ENCODE measurements around the gene NLRP10.

NLRP10 gene

DNA sequence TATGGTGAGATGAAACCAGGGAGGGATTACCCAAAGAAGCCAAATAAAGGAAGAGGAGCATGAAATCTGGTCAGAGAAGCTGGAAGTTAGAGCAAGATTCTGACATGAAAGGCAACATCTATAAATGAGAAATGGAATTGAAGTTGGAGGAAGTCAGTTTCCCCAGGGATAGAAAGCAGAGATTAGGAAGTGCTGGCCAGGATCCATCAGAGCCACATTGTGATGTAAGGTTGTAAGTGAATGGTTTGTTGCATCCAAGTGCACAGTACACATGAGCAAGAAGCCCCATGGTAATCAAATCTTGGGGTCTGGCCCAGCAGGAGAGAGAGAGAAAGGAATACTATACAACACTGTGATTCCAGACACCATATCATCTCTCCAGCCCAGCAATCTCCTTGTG is 6.6 kb upstream of the NLRP10 start:
- DNase-seq: no peak

DNA sequence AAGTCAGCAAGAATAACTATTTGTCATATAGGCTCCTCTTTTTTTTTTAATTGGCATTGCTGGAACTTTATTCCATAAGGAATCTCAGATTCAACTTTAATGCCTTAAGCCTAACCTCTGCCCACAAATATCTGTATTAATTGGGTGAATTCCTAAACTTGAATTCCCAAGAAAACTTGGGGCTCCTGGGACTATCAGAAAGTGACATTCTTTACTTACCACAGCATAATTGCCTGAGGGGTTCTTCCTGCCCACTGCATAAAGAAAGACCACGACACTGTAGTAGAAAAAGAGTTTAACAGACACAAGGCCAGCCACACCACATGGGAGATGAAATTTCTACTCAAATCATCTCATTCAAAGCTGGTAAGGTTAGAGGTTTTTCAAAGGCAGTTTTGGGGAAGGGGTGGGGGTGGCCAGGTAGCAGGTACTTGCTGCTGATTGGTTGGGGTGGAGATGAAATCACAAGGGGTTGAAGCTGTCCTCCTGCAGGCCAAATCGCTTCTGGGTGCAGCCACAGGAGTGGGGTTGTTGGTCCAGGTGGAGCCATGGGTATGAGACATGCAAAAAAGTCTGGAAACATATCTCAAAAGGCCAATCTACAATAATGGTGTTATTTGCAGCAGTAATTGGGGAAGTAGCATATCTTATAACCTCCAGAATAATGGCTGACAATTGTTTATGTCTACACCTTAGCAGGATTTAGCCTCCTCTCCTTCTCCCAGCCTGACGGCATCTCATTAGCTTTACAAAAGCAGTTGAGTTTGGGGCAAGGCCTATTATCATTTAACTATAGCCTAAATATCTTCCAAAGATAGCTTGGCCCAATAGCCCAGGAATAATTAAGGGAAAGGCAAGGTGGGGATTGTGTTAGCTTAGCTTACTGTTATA is 4.8 kb upstream of the NLRP10 start:
- DNase-seq: no peak

DNA sequence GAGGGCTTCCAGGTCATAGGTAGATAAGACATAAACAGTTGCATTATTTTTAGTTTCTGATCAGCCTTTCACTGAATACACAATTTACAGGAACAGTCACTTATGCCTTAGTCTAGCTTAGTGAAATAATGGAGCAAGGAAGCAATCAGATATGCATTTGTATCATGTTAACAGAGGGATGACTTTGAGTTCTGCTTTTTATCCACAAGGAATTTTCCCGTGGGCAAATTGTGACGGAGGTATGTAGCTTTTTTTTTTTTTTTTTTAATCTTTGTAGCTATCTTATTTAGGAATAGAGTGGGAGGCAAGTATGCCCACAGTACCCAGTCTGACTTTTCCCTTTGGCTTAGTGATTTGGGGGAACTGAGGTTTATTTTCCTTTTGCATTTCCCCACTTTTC is 3.4 kb upstream of the NLRP10 start:
- DNase-seq: no peak

DNA sequence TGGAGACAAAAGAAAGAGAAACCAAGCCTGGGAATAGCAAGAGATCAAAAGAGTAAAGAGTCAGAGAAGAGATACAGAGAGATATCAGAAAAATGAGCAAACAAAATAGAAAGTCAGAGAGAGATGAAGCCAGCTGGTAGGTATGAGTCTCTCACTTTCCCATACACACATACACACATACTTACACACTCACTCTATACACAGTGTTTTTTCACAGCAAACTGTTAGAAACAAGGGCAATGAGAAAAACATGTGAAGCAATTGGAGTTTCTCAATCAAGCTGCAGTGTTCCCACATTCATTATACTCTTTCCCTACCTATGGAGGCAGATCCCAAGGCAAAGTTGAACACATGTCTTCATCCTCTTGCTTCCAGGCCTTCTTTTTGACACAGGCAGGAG is 2.6 kb upstream of the NLRP10 start:
- no peak for DNase-seq

DNA sequence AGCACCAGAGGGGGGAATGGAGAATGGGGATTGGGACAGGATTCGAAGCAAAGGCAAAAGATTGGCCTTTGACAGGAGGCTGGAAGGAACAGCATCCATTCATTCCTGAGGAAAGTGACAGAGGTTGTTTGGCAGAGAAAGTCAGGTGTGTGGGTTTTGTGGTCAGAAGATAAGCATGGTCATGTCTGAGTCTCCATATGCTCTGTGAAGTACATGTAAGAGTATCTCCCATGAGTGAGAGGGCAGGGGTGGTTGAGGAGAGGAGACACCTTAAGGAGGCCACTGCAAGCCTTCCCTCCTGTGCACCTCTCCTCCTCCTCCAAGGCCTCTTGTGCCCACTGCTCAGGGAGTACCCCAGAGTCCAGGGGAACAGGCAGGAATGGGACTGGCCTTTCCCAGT is 1.9 kb upstream of the NLRP10 start:
- DNase-seq: no peak

DNA sequence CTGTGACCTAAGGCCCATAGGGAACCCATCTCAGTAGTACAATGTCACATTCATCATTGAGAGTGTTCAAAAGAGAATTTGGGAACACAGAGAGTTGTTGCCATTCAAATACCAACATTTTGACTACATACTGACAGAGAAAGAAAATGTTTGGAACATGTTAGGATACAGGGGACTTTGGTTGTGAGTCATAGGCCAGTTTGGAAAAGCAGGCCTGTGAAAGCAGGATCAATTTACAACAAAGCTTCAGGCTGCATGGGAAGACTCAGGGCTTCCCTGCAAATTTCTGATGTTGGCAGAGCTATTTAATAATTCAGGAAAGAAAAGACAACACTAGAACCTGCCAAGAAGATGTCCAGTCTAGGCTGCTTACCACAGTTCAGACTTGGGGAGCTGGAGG is 374 bp downstream of the NLRP10 start:
- DNase-seq: no peak

DNA sequence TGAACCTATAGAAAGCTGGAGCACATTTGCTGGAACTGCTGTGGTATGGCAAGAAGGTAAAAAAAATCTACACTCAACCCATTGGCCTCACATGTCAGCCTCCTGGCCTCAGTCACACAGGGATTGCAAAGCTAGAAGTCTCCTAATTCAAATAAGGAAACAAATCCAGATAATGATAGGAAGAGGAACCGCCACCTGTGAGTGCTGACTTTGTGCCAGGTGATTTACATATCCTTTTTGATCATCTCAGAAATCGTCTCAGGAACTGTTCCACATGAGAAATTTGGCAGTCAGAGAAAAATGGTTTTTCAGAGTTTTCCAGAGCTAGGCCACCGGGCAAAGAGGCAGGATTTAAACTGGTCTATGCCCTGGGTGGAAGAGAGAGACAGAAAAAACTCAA is 986 bp downstream of the NLRP10 start:
- no peak for DNase-seq

DNA sequence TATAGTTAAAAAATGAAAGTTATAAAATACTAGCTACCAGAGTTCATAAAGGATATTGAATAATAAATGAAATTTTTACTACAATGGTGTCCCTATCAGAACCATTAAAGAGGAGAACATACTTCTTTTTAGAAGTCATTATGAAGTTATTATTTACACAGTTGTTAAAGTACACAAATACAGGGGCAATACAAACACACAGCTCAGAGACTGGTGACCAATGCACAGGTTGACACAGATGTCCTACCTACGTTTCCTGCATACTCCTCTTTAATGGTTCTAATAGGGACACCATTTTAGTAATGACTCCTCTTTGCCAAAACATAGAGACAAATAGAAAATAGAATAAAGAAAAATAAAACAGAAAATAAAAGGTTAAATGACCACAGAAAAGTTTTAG is 10.1 kb downstream of the NLRP10 start:
- no peak for DNase-seq

DNA sequence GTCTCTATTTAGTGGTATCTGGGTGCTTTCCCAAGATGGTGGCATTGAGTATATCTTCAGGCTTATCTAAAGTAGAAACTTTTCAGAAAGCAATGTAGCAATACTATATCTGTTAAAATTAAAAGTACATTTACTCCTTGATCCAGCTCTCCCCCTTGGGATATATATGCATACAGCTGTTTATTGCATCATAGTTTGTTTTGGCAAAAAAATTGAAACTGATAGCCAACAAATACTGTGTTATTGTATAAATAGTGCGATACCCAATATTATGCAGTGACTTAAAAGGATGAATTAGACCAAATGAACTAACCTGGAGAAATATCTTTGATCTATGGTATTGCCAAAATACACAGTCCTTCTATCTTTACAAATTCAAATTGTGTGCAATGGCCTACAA is 15.3 kb downstream of the NLRP10 start:
- no peak for DNase-seq

DNA sequence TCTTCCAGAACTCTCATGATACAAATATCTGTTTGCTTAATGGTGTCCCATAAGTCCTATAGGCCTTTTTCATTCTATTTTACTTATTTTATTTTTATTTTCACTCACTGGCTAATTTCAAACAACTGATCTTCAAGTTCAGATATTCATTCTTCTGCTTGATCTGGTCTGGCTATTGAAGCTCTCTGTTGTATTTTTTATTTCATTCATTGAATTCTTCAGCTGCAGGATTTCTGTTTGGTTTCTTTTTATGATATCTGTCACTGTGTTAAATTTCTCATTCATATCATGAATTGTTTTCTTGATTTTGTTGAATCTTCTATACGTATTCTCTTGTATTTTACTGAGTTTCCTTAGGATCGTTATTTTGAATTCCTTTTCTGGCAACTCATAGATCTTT is 21.1 kb downstream of the NLRP10 start:
- no peak for DNase-seq

DNA sequence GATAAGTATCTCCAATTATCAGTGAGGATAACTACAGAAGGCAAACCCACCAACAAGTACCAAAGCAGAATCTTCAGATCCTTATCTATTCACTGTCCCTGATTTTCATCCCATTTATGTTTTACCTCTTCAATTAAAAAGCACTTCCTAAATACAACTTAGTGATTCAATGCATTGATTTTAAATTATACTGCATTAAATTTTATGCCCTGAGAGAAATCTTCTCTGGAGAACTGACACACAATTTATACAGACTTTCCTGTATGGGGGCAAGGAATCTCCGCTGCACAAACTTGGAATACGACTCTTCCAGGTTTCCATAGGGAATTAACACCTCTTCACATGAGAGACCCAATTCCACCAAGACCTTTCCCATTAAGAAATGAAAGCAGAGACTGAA is 23.6 kb downstream of the NLRP10 start, which contains the start of gene OR10A3:
Gene OR10A3 (minus strand): TSS at position 101 of the 400 bp plus-strand sequence. CDS start 2,188 bp downstream, outside the sequence.
- no peak for DNase-seq

DNA sequence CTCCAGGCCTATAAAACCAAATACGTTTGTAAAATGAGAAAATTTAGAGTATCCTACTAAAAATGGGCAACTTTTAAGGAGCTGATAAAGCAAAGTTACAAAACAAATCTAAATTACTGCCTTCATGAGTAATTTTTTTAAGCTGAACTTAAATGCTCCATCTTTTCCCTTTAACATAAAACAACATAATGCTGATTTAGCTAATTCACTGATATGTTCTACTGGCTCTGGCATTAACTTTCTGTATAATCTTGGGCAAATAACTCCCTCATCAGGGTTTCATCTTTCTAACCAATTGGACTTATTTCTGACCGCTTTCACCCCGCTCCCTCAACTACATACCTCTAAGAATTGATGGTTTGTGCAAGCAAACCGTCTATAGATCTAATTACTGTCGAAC is 24.1 kb downstream of the NLRP10 start:
- no peak for DNase-seq

DNA sequence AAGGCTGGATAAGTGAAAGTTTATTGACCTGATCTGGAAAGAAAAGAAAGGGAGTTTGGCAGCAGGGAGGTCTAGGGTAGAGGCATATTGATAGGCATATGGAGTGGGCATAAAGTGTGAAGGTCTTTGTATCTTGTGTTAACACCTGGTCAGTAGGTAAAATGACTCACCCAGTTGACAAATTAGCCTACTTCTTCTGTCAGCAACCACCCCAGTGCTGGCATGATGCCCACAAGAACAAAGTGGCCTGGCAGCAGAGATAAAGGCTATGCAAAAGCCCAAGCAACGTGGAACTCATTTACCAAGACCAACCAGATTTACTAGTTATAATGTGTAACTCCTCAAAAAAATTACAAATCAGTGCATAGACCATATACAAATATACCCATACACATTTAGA is 28.6 kb downstream of the NLRP10 start:
- no peak for DNase-seq

DNA sequence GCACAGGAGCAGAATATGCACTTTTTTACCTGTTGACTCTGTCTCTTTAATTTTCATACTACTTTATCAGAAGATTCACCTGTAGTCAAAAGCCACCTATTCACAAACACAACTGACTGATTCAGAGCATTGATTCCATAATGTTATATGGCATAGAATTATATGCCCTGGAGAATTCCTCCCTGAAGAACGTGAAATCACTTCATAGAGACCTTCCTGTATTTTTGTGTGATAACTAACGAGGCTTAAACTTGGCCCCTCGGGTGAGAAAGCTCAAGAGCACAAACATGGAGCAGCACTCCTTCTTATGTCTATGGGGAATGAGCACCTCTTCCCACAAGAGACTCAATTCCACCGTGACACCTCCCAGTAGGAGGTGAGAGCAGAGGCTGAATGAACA is 34.1 kb downstream of the NLRP10 start, which contains the start of gene OR10A6:
Gene OR10A6 (minus strand): TSS at position 101 of the 400 bp plus-strand sequence. CDS start 2,606 bp downstream, outside the sequence.
- DNase-seq: no peak

DNA sequence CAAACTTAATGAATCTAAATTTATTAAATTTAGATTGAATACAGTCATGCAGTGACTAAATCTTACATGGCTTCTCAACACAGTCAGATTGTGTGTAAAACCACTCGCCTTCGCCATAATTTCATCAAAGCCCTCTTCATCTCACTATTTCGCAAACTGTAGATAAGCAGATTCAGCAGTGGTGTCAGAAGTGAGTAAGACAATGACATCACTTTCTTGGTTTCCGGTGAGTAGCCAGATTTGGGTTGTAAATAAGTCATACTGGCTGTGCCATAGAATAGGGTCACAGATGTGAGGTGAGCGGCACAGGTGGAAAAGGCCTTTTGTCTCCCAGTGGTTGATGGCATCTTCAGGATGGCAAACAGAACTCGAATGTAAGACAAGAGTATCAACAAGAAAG is 37.6 kb downstream of the NLRP10 start:
- DNase-seq: no peak

DNA sequence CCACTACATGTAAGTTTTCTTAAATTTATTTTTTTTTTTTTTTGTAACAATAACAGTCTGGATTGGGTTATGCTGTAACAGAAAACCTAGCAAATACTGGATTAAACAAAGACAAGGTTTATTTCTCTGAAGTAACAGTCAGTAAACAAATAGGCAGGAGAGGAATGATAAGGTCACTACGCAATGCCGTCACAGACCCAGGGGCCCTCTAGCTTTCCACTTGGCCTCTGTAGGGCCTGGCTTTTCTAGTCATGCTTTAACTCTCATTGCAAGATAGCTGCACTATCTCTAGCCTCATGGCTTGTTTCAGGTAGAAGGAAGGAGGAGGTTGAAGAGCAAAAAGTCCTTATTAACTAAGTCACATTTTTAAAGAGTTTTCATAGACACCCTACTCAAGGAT is 40.7 kb downstream of the NLRP10 start:
- no peak for DNase-seq

DNA sequence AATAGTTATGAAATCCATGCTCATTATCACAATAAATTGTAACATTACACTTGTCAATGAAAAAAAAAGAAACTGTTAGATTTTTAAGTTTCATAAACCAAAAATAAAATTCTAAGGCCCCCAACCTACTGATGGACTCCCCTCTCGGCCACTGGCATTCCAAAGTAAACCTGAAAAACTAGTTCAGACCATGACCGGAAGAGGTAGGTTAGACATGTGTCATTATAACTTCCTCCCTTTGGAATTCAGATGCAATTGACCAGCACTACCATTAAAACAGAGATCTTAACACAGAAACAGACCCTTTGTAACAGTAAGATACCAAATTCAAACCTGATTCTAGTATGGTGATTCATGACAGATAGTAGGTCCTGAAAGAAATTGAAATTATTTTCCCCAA is 47.1 kb downstream of the NLRP10 start:
- DNase-seq: no peak
